K562 (cell line): Measurements from ENCODE around the gene SHROOM3. TPM values are rescaled to one million over a fixed set of nuclear protein-coding genes. Genes with fewer than 3 reads are reported as not detected.
"Not testable (repeated sequence)": the region's sequence is repeated elsewhere in the genome, so short reads cannot be mapped to it uniquely, and the experiment has no call there.

ENCODE experiments used
- ATAC-seq: fragments of 200-7000 bp; cut with Tn5 transposase; 3 replicates; pipeline ENCODE4 v1.9.1; 2020; ENCODE audit warnings: moderate library complexity
- BruUV-seq: library from RNA; stranded (reverse); fragments of 400-500 nt; replicated peaks from 2 replicates; lab custom pipeline; 2021; lab: Mats Ljungman, UMichigan
- CTCF ChIA-PET: fragments of 300-600 bp; formaldehyde crosslinking; extraction: SDS; loops from one replicate; lab custom pipeline; 2021; ENCODE audit warnings: low intra/inter-chr PET ratio; lab: Yijun Ruan, JAX
- POLR2A ChIA-PET: fragments of 300-600, 350-650 bp; sonication (Branson Sonifier 250); formaldehyde crosslinking; extraction: SDS; loops from one replicate; lab custom pipeline; 2021; ENCODE audit warnings: antibody characterized with exemption, inconsistent platforms; lab: Yijun Ruan, JAX
- DNase-seq, 4 experiments: peaks; one replicate each; pipeline versions ENCODE4 v3.0.0 to v3.0.0-alpha.2; 2011 to 2018; ENCODE audit warnings: low spot score in 3 of 4, mixed read lengths in 3 of 4; ENCODE audit errors: extremely low read depth in 1 of 4
- FAIRE-seq: peaks from 2 replicates; lab custom pipeline; 2011; peaks lifted over from hg19 to GRCh38; lab: Jason Lieb, UNC
- H2AFZ ChIP-seq: 2 replicates; pipeline ENCODE4 v1.6.0; 2011; ENCODE audit warnings: low read depth, low read length, control low read depth, inconsistent platforms
- H3K27ac ChIP-seq: fragments of 200-600 bp; 3 replicates; pipeline ENCODE4 v1.8.0; 2011; ENCODE audit warnings: low read depth, mild to moderate bottlenecking, control low read depth, inconsistent platforms, low read length, moderate library complexity, mixed read lengths; ENCODE audit errors: extremely low read depth
- H3K27me3 ChIP-seq, 2 experiments: fragments of 300-600 bp in 1 of 2; 2 replicates in 1 of 2; 3 replicates in 1 of 2; pipeline versions ENCODE4 v1.6.0 to v1.8.0; 2011; ENCODE audit warnings: inconsistent platforms in 2 of 2, low read length in 2 of 2, mild to moderate bottlenecking in 1 of 2, mixed read lengths in 1 of 2, moderate library complexity in 1 of 2; ENCODE audit not compliant: control insufficient read depth in 2 of 2, insufficient read depth in 2 of 2
- H3K36me3 ChIP-seq: fragments of 300-600 bp; 3 replicates; pipeline ENCODE4 v1.8.0; 2011; ENCODE audit warnings: mild to moderate bottlenecking, low read length, inconsistent platforms; ENCODE audit not compliant: control insufficient read depth, insufficient read depth
- H3K4me1 ChIP-seq, 2 experiments: fragments of 200-600 bp in 1 of 2; replicated peaks in 1 of 2; 2 replicates in 1 of 2; 3 replicates in 1 of 2; pipeline versions ENCODE4 v1.5.1 to v1.8.0; 2011; ENCODE audit warnings: inconsistent platforms in 2 of 2, low read length in 2 of 2, mild to moderate bottlenecking in 1 of 2, mixed read lengths in 1 of 2, moderate library complexity in 1 of 2; ENCODE audit not compliant: control insufficient read depth in 2 of 2, insufficient read depth in 2 of 2
- H3K4me2 ChIP-seq: 2 replicates; pipeline ENCODE4 v1.6.1; 2011; ENCODE audit warnings: low read length, control low read depth, inconsistent platforms, mixed read lengths; ENCODE audit not compliant: insufficient read depth
- H3K4me3 ChIP-seq: fragments of 200-600 bp; sonication (generic), shearing (Covaris generic); 2 replicates; pipeline ENCODE4 v1.5.1; 2016; ENCODE audit warnings: control low read depth, inconsistent platforms
- H3K79me2 ChIP-seq: fragments of 200-600 bp; 3 replicates; pipeline ENCODE4 v1.8.0; 2011; ENCODE audit warnings: low read length, inconsistent platforms; ENCODE audit not compliant: control insufficient read depth, insufficient read depth
- H3K9ac ChIP-seq, 2 experiments: 2 replicates each; pipeline versions ENCODE4 v1.6.0 to v1.6.1; 2011; ENCODE audit warnings: low read depth in 2 of 2, low read length in 2 of 2, control low read depth in 1 of 2, inconsistent platforms in 1 of 2, mild to moderate bottlenecking in 1 of 2, mixed read lengths in 1 of 2; ENCODE audit not compliant: insufficient read depth in 1 of 2
- H3K9me1 ChIP-seq: one replicate; pipeline ENCODE4 v1.6.0; 2011; ENCODE audit warnings: inconsistent platforms, mild to moderate bottlenecking, low read length, moderate library complexity; ENCODE audit not compliant: control insufficient read depth, insufficient read depth
- H3K9me3 ChIP-seq: replicated peaks from 2 replicates; pipeline ENCODE4 v1.5.1; 2011; ENCODE audit warnings: low read depth, low read length, inconsistent platforms; ENCODE audit not compliant: control insufficient read depth, insufficient read depth
- H4K20me1 ChIP-seq: replicated peaks from 2 replicates; pipeline ENCODE4 v1.6.1; 2011; ENCODE audit warnings: low read length, inconsistent platforms, mixed read lengths; ENCODE audit not compliant: control insufficient read depth, insufficient read depth
- ARNT ChIP-seq, 2 experiments: fragments of 450-650 bp; IDR thresholded peaks; 2 replicates each; pipeline ENCODE4 v1.6.1; 2016; ENCODE audit warnings: mild to moderate bottlenecking in 1 of 2
- CREB1 ChIP-seq, 2 experiments: sonication (generic) in 1 of 2; formaldehyde crosslinking in 1 of 2; IDR thresholded peaks; 2 replicates each; pipeline versions ENCODE4 v1.6.1 to v1.8.0; 2012 to 2022; ENCODE audit warnings: inconsistent platforms in 1 of 2, mild to moderate bottlenecking in 1 of 2, missing genetic modification reagents in 1 of 2, moderate library complexity in 1 of 2
- DACH1 ChIP-seq: fragments of 450-650 bp; IDR thresholded peaks from 2 replicates; pipeline ENCODE4 v1.6.1; 2018; ENCODE audit not compliant: partially characterized antibody
- EZH2 ChIP-seq: IDR thresholded peaks from 2 replicates; pipeline ENCODE4 v1.6.1; 2012; ENCODE audit warnings: low read depth, mild to moderate bottlenecking, inconsistent platforms, low read length, borderline replicate concordance
- FOSL1 ChIP-seq: fragments of 200-800 bp; sonication (Bioruptor generic); conservative IDR thresholded peaks from 2 replicates; pipeline ENCODE4 v1.6.1; 2016; ENCODE audit warnings: missing genetic modification characterization, missing compliant biosample characterization
- GTF2A2 ChIP-seq: IDR thresholded peaks from 2 replicates; pipeline ENCODE4 v1.6.1; 2016; ENCODE audit warnings: mild to moderate bottlenecking, missing genetic modification characterization, missing compliant biosample characterization
- MCM3 ChIP-seq: fragments of 450-650 bp; IDR thresholded peaks from 2 replicates; pipeline ENCODE4 v1.6.1; 2016
- RAD21 ChIP-seq, 2 experiments: fragments of 250-450 bp in 1 of 2; fragments of 450-650 bp in 1 of 2; sonication (Bioruptor Pico) in 1 of 2; formaldehyde crosslinking in 1 of 2; IDR thresholded peaks in 1 of 2; conservative IDR thresholded peaks in 1 of 2; 2 replicates each; pipeline versions ENCODE4 v1.4.0 to v1.8.0; 2020 to 2022; ENCODE audit warnings: mild to moderate bottlenecking in 2 of 2, moderate library complexity in 1 of 2
- SLC30A9 ChIP-seq: fragments of 250-450 bp; sonication (Bioruptor Pico); IDR thresholded peaks from 2 replicates; pipeline ENCODE4 v1.8.0; 2022; ENCODE audit warnings: mild to moderate bottlenecking, moderate library complexity
- SMAD2 ChIP-seq: fragments of 150-350 bp; IDR thresholded peaks from 2 replicates; pipeline ENCODE4 v1.6.1; 2014; ENCODE audit warnings: low read depth, mild to moderate bottlenecking, low read length
- TAF9B ChIP-seq: fragments of 450-650 bp; IDR thresholded peaks from 2 replicates; pipeline ENCODE4 v1.6.1; 2018; ENCODE audit warnings: mild to moderate bottlenecking; ENCODE audit not compliant: partially characterized antibody
- ZNF274 ChIP-seq: IDR thresholded peaks from 2 replicates; pipeline ENCODE4 v1.6.1; 2011; ENCODE audit warnings: low read depth, mild to moderate bottlenecking, low read length, moderate library complexity, borderline replicate concordance
- ZNF586 ChIP-seq: fragments of 450-650 bp; formaldehyde crosslinking; conservative IDR thresholded peaks from 2 replicates; pipeline ENCODE4 v1.4.0; 2020; ENCODE audit warnings: mild to moderate bottlenecking, moderate library complexity
- WGBS: fragments of 100-300 bp; shearing (Covaris generic); methylation state at CpG from one replicate; pipeline ENCODE4 v1.1.6; 2016; ENCODE audit warnings: low coverage, mixed read lengths; ENCODE audit not compliant: insufficient coverage; ENCODE audit errors: missing lambda C conversion rate; 5-methylcytosine and 5-hydroxymethylcytosine counted together
- in situ Hi-C: fragments of 300-500 bp; cut with MboI; formaldehyde crosslinking; loops from 4 replicates; pipeline ENCODE4 v1.15.0; 2018; ENCODE audit warnings: inconsistent platforms, mixed read lengths
- intact Hi-C: fragments of 100-400 bp; cut with micrococcal nuclease; formaldehyde crosslinking; loops from 2 replicates; pipeline ENCODE4 v1.14.2; 2022
- polyA plus RNA-seq, 8 experiments: library from polyadenylated mRNA; depleted of rRNA in 4 of 8; stranded (reverse) in 5 of 8; unstranded in 3 of 8; fragments of >200 nt; fragmentation: Nextera tagmentation in 2 of 8; fragmentation: Illumina TruSeq in 1 of 8; extraction: Ambion mirVana in 2 of 8; extraction: Trizol in 1 of 8; gene quantifications; 2 replicates each; pipeline versions ENCODE4 v1.2.1 to v1.2.3, GENCODE V29; 2011 to 2014; ENCODE audit warnings: inconsistent platforms in 1 of 8, missing spikeins in 1 of 8
- total RNA-seq, 7 experiments: library from RNA; depleted of rRNA in 6 of 7; stranded (reverse); fragments of >200 nt in 6 of 7; fragmentation: Illumina TruSeq in 2 of 7; extraction: Trizol in 2 of 7; gene quantifications; 2 replicates each; pipeline versions ENCODE4 v1.2.1 to v1.2.3, GENCODE V29; 2011 to 2021; ENCODE audit warnings: low replicate concordance in 1 of 7
- TF ChIP-seq, protein P1 (sequence below): sonication (generic); formaldehyde crosslinking; IDR thresholded peaks from 2 replicates; pipeline ENCODE4 v1.8.1; 2023; ENCODE audit warnings: mild to moderate bottlenecking, missing genetic modification reagents, moderate library complexity

SHROOM3 gene
- total and polyA plus RNA-seq, 9 of the 15 experiments (the other 6 are each of a cell fraction or from before 2014, with no cell fraction given) = 0.01 to 0.07 TPM; not detected in 7

- no peak within 1 kb of the TSS for H3K27ac ChIP-seq
- CTCF ChIA-PET = no interaction called here
- TF ChIP-seq EZH2 = no peak
- TF ChIP-seq GTF2A2 (tag) = no peak
- no peak for TF ChIP-seq SMAD2
- TF ChIP-seq MCM3 = no peak
- TF ChIP-seq DACH1 = no peak
- no peak for TF ChIP-seq RAD21 (CRISPR knock-in tag; conservative IDR thresholded peaks at IDR 0.05 in 1 of 2, IDR thresholded peaks at IDR 0.05 in 1 of 2)
- TF ChIP-seq, protein P1, sequence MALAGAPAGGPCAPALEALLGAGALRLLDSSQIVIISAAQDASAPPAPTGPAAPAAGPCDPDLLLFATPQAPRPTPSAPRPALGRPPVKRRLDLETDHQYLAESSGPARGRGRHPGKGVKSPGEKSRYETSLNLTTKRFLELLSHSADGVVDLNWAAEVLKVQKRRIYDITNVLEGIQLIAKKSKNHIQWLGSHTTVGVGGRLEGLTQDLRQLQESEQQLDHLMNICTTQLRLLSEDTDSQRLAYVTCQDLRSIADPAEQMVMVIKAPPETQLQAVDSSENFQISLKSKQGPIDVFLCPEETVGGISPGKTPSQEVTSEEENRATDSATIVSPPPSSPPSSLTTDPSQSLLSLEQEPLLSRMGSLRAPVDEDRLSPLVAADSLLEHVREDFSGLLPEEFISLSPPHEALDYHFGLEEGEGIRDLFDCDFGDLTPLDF (CRISPR knock-in tag) = no peak
- no peak for TF ChIP-seq ZNF274
- no peak for TF ChIP-seq ZNF586 (CRISPR knock-in tag)
- no peak for TF ChIP-seq ARNT (IDR thresholded peaks at IDR 0.05)
- TF ChIP-seq SLC30A9 (CRISPR knock-in tag) = no peak
- TF ChIP-seq TAF9B = no peak
- no peak for TF ChIP-seq FOSL1 (tag)
- TF ChIP-seq CREB1 (IDR thresholded peaks at IDR 0.05) = no peak
- TF ChIP-seq CREB1 (CRISPR knock-in tag; IDR thresholded peaks at IDR 0.05) = no peak
- H3K36me3 ChIP-seq = no peaks in the 10 kb centered on the region
- no peaks in the 10 kb centered on the region for H3K9me1 ChIP-seq
- WGBS = 59% methylated on average over 21 of the region's 79 CpGs
- no TSS peak for BruUV-seq
- DNase-seq (no peak), ATAC-seq (no peak), FAIRE-seq (no peak)
- H3K9me3 ChIP-seq = no peaks in the 10 kb centered on the region
- H4K20me1 ChIP-seq = no peaks in the 10 kb centered on the region
- no peak within 1 kb of the TSS for H3K4me3 ChIP-seq
- intact Hi-C loops (no loop called here), in situ Hi-C loops (no loop called here)
- H3K4me1 ChIP-seq = no peaks in the 10 kb centered on the region; a peak in 1 of 5 replicates
- H3K4me2 ChIP-seq = no peak within 1 kb of the TSS
- POLR2A ChIA-PET = no interaction called here
- no peaks in the 10 kb centered on the region for H3K27me3 ChIP-seq
- no peaks in the 10 kb centered on the region for H3K79me2 ChIP-seq
- H3K9ac ChIP-seq = no peak within 1 kb of the TSS
- no peak within 1 kb of the TSS for H2AFZ ChIP-seq
Observed at GRCh38 chr4:76420762-76421581, 14.1 kb upstream of the SHROOM3 start, which contains the start of gene CCDC158. Gene CCDC158 (minus strand): TSS chr4:76421141. CDS start chr4:76403207, 17,934 bp downstream.

DNA sequence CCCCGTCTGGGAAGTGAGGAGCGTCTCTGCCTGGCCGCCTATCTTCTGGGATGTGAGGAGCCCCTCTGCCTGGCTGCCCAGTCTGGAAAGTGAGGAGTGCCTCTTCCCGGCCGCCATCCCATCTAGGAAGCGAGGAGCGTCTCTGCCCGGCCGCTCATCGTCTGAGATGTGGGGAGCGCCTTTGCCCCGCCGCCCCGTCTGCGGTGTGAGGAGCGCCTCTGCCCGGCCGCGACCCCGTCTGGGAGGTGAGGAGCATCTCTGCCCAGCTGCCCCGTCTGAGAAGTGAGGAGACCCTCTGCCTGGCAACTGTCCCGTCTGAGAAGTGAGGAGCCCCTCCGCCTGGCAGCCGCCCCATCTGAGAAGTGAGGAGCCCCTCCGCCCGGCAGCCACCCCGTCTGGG, 11.9 kb upstream of the SHROOM3 start:
- ATAC-seq, H2AFZ ChIP-seq, POLR2A ChIA-PET, H3K27ac ChIP-seq, FAIRE-seq, CTCF ChIA-PET, intact Hi-C loops, H3K79me2 ChIP-seq, H4K20me1 ChIP-seq, BruUV-seq, H3K4me2 ChIP-seq, DNase-seq, H3K27me3 ChIP-seq, H3K4me1 ChIP-seq, H3K9me3 ChIP-seq, H3K9ac ChIP-seq, H3K4me3 ChIP-seq, H3K36me3 ChIP-seq, H3K9me1 ChIP-seq, in situ Hi-C loops: not testable (repeated sequence)
- 44% methylated on average over 14 of the region's 27 CpGs for WGBS
